Kidney epithelial cell (primary cell): ENCODE measurements around the gene DPYSL4. TPM values are rescaled to one million over a fixed set of nuclear protein-coding genes. Genes with fewer than 3 reads are reported as not detected.

Source experiments
- DNase-seq: peaks from one replicate; pipeline ENCODE4 v3.0.0-alpha.2; 2010; ENCODE audit warnings: low read depth
- H3K27me3 ChIP-seq: 2 replicates; pipeline ENCODE4 v1.6.0; 2011; ENCODE audit warnings: low read length; ENCODE audit not compliant: control insufficient read depth, insufficient read depth
- H3K36me3 ChIP-seq: 2 replicates; pipeline ENCODE4 v1.5.1; 2011; ENCODE audit warnings: low read length; ENCODE audit not compliant: control insufficient read depth, insufficient read depth
- H3K4me3 ChIP-seq: 2 replicates; pipeline ENCODE4 v1.5.1; 2011; ENCODE audit warnings: low read depth, mild to moderate bottlenecking, control low read depth, low read length
- CTCF ChIP-seq: IDR thresholded peaks from 2 replicates; pipeline ENCODE4 v1.5.1; 2011; ENCODE audit warnings: mild to moderate bottlenecking, moderate library complexity, low read length, control low read depth, inconsistent platforms; ENCODE audit not compliant: insufficient read depth, poor library complexity, severe bottlenecking
- total RNA-seq: library from RNA; depleted of rRNA; stranded (reverse); fragments of >200 nt; gene quantifications from 2 replicates; pipeline ENCODE4 v1.2.3, GENCODE V29; 2015

DPYSL4 gene
- total RNA-seq, 1 donor from 2014 or later: 15.3 TPM

- DNase-seq: no peak
- no peaks in the 10 kb centered on the region for H3K27me3 ChIP-seq
- no peak for TF ChIP-seq CTCF
- no peaks in the 10 kb centered on the region for H3K36me3 ChIP-seq
- H3K4me3 ChIP-seq: no peak overlapping the region
Measured at GRCh38 chr10:132194726-132195125, 8.0 kb downstream of the DPYSL4 start.

GRCh38 chr10:132195366-132196075, 8.8 kb downstream of the DPYSL4 start:
- H3K27me3 ChIP-seq: no peaks in the 10 kb centered on the region
- no peaks in the 10 kb centered on the region for H3K36me3 ChIP-seq
- TF ChIP-seq CTCF: no peak
- H3K4me3 ChIP-seq: no peak overlapping the region
- DNase-seq: no peak

GRCh38 chr10:132196178-132197113, 9.7 kb downstream of the DPYSL4 start:
- H3K4me3 ChIP-seq: no peak overlapping the region
- H3K27me3 ChIP-seq: no peaks in the 10 kb centered on the region
- TF ChIP-seq CTCF: no peak
- no peaks in the 10 kb centered on the region for H3K36me3 ChIP-seq
- DNase-seq: no peak

GRCh38 chr10:132197271-132198067, 10.7 kb downstream of the DPYSL4 start:
- H3K36me3 ChIP-seq: no peaks in the 10 kb centered on the region
- TF ChIP-seq CTCF: no peak
- no peak for DNase-seq
- H3K4me3 ChIP-seq: no peak overlapping the region
- no peaks in the 10 kb centered on the region for H3K27me3 ChIP-seq

GRCh38 chr10:132198068-132198370, 11.3 kb downstream of the DPYSL4 start:
- Histone ChIP-seq H3K36me3 (no peaks in the 10 kb centered on the region), H3K27me3 (no peaks in the 10 kb centered on the region), H3K4me3 (no peak overlapping the region)
- DNase-seq: no peak
- TF ChIP-seq CTCF: no peak
